SKM-1 (cell line): ENCODE results near the gene VPS35L.
"Not testable (repeated sequence)": the region's sequence is repeated elsewhere in the genome, so short reads cannot be mapped to it uniquely, and the experiment has no call there.

Experiments used
- DNase-seq: peaks from one replicate; lab custom pipeline; 2025; ENCODE audit not compliant: unreplicated experiment; lab: John Stamatoyannopoulos, UW

Gene VPS35L

DNA sequence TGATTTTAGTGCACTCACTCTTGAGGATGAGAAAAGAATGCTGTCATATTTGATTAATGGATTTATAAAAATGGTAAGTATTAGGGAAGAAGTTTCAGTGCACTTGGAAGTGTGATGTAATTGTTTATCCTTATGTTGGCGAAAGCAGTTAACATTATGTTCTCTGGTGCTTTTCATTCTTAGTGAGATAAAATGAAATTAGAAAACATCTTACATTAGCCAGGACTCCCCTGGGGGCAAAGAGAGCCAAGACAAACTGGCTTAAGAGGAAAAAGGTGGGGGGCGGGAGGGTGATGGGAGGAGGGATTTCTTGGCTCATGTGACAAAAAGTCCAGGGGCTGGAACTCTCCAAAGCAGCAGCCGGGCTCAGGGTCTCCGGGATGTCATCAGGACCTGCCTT is 89.4 kb downstream of the VPS35L start:
- DNase-seq = no peak

DNA sequence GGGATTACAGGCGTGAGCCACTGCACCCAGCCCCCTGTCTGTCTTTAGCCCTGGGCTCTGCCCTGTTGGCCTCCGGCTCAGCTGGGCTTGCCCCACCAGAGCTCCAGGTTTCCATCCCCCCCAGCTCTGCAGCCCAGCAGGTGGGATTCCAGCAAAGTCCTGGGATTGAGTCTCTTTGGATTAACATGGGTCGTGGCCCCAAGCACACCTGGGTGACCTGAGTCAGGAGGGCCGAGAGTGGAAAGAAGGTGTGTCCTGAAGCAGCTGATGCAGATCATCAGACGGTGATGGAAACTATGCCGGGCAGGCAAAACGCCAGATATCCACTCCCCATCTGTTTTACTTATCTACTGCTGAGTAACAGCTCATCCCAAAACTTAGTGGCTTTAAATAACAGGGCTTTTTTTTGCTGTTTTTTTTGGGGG is 90.1 kb downstream of the VPS35L start:
- no peak for DNase-seq

DNA sequence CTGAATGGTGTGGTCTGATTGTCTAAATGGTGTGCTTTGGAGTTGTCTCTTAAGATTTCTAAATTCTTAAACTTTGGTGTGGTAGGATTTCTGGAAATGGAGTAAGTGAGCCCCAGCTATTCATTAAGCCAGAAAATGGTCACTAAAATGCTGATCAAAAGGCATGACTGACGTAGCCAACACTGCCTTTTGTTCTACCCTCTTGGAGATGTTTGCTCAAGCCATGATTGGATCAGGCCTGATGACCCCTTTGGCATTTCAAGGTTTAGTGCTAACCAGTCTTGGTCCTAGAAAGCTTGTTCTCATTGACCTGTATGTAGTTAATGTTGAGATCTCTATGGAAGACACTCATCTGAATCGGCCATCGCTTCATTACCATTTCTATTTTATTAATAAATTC is 94.5 kb downstream of the VPS35L start:
- DNase-seq = no peak

- DNase-seq = no peak
These were observed 98.6 kb downstream of the VPS35L start for GRCh38 chr16:19654147-19654546.

- no peak for DNase-seq
These were observed 99.8 kb downstream of the VPS35L start for GRCh38 chr16:19655242-19655777.

DNA sequence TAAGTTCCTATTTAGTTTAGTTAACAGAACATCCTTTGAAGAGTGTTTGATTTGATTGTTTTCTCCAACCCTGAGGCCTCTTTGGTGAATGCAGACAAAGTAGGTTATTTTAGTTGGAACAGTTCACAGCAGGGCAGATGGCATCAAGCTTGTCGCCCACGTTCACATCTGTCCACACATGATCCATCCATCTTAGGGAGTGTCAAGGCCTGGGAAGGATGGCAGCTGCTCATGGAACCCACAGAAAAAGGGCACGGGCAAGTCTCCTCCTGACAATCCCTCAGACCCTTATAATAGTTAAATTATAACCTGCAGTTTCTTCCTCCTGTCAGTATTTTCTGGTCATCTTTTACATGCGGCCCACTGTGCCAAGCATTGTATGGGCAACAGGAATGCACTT is 102.3 kb downstream of the VPS35L start:
- DNase-seq = no peak

DNA sequence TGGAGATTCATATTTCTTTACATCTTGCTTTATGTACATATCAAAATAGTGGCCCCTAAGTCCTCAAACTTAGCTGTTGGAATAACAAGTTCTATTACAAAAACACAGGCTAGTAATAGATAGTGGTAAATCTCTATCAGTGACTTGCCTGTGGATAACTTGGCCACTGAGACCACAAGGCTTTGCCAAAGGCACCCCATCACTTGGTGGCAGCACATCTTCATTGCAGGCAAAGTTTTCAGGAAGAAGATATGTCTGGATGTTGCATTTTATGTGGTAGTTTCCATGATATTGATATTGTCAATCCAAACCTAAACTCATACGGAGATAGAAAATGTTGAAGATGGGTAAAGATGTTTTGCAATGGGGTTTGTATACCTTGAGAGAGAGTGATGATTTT is 104.1 kb downstream of the VPS35L start:
- no peak for DNase-seq

DNA sequence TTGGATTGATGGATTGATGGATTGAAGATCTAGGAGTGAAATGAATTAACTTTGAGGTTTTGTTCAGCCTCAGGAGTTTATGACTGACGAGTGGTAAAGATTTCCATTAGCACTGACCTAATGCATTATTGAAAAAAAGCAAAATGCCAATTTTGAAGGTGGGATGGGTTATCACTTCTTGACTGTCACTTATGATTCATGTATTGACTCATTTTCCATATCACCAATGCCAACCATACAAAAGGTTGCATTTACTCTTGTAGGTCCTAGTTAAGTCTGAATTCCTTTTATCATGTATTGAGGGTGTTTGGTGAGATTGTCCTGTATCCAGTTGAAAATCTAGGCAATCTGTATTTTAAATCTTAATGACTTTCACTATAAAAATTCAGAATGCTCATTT is 104.9 kb downstream of the VPS35L start:
- no peak for DNase-seq

DNA sequence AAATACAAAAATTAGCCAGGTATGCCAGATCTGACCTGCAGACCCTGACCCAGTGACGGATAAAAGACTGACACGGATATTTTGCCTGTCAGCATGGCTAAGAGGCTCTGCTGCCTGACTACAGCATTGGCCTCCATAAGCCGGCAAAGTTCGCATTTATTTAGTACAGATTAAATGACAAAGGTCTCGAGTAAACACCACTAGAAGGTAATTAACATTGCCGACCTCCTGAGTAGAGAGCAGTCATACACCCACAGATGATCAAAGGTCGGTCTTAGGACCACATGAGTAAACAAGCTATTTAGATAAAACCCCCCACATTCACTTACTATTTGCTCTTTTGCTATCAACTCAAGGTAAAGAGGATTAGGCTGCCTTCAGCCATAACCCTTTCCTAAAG is 106.8 kb downstream of the VPS35L start:
- DNase-seq = no peak

GRCh38 chr16:19664166-19664565 is 108.7 kb downstream of the VPS35L start:
- DNase-seq = no peak

- DNase-seq = not testable (repeated sequence)
These were observed 109.8 kb downstream of the VPS35L start for GRCh38 chr16:19665313-19665712.

DNA sequence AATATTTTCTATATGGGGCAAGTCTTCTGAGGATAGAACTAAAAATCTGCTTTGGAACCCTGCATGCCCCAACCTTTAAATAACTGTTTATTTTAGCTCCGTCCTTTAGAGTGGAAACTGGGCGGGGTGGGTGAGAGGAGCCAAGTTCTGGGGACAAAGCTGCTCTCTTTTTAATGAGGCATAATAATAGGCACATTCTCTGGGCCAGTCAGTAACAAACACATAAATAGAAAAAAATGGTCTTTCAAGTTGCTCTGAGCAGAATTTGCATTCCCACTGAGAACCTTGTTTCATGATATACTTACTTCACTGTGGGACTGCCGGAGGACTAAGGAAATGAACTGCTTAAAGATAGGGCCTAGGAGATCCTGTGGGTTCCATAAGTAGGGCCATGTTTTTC is 111.0 kb downstream of the VPS35L start:
- DNase-seq = no peak

DNA sequence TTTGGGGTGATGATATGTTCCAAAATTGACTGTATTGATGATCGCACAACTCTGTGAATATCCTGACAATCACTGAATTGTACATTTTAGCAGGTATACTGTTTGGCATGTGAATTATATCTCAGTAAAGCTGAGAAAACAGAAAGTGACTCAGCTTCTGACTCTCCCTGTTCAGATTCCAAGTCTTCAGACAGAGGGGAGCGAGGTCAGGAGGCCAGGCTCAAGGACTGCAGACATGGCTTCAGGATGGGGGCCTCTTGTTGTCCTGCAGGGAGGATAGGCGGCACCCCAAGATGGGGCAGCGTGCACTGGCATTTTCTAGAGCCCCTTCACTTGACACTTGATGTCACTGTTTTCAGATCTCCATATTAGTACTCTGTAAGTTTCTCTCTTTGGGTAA is 116.9 kb downstream of the VPS35L start:
- no peak for DNase-seq

GRCh38 chr16:19674485-19674884 is 119.0 kb downstream of the VPS35L start:
- no peak for DNase-seq

GRCh38 chr16:19677402-19677801 is 121.9 kb downstream of the VPS35L start:
- DNase-seq = no peak

DNA sequence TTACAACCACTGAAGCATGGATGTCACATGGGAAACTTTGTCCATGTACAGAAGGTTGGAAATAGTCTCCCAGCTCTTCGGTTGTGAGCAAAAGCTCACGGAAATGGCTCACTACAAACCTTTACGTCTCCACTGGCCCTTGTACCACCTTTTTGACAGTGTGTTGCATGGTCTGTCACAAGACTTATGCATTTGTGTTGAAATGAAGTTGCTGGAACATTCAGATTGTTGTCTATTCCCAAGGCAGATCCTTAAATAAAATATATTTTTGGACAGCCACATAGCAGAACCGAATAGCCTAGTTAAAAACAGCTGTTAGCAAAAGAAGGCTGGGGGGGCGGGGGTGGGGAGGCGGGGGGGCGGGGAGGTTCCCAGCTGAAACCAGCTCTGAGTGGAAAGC is 123.3 kb downstream of the VPS35L start:
- DNase-seq = no peak

- DNase-seq = not testable (repeated sequence)
These were observed 123.8 kb downstream of the VPS35L start for GRCh38 chr16:19679281-19679680.

GRCh38 chr16:19680881-19681340 is 125.4 kb downstream of the VPS35L start:
- DNase-seq = no peak

DNA sequence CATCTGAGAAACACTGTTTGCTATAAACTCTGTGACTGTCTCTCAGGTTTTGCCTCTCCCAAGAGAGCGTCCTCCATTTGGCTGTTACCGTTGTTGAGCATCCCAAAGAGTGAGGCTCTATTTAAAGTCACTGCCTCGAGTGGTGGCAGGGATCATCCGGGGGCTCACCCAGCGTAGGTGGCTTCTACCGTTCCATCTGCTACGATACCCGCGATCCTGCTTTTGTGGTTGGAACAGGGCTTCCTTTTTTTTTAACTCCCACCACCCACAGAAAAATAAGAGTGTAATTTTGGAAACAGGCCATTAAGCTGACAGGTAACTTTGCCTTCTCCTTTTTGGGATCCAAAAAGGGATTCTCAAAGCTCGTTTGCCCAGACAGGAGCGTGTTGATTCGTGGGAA is 126.1 kb downstream of the VPS35L start:
- no peak for DNase-seq

GRCh38 chr16:19683453-19684236 is 128.1 kb downstream of the VPS35L start:
- DNase-seq = no peak

- no peak for DNase-seq
These were observed 129.7 kb downstream of the VPS35L start for GRCh38 chr16:19685176-19685575.

DNA sequence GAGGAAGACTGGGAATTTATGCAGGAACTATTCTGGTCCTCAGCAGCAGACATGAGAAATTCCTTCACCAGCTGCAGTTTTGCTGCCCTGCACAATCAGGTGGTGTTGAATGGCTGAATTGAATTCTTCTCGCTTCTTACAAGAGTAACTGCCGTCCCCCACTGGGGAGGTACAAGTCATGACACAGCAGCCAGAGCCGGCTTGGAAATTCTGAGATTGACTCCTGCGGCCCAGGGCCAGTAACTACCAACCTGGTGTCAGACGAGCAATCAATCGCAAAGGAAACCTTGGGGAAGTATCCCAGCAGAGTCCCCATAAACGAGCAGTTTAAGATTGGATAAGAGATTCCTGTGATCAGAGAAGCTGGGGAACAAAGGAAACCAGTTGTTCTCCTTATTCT is 131.8 kb downstream of the VPS35L start:
- no peak for DNase-seq
